ENCODE measurements around the gene KCNJ15. TPM values are rescaled to one million over a fixed set of nuclear protein-coding genes. Genes with fewer than 3 reads are reported as not detected.

KCNJ15 gene
- total RNA-seq, 1 experiment from 2014 or later = not detected

DNA sequence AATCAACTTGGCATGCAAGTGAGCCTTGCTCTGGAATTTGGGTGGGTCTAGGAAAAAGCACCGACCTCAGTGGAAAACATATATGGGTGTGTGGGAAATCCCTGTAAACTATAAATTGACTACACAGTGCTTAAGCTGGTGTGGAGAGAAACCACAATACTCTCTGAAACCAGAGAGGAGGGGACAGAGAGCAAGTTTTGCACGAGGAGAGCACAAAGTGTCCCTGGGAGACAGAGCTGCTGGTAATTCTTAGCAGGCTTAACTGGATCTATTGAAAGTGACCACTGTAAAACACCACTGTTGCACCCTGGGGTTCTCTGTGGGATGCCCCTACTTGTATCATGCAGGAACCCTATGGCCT, 12.8 kb downstream of the KCNJ15 start:
- CTCF ChIA-PET = no interaction called here
- TF ChIP-seq, protein P1, sequence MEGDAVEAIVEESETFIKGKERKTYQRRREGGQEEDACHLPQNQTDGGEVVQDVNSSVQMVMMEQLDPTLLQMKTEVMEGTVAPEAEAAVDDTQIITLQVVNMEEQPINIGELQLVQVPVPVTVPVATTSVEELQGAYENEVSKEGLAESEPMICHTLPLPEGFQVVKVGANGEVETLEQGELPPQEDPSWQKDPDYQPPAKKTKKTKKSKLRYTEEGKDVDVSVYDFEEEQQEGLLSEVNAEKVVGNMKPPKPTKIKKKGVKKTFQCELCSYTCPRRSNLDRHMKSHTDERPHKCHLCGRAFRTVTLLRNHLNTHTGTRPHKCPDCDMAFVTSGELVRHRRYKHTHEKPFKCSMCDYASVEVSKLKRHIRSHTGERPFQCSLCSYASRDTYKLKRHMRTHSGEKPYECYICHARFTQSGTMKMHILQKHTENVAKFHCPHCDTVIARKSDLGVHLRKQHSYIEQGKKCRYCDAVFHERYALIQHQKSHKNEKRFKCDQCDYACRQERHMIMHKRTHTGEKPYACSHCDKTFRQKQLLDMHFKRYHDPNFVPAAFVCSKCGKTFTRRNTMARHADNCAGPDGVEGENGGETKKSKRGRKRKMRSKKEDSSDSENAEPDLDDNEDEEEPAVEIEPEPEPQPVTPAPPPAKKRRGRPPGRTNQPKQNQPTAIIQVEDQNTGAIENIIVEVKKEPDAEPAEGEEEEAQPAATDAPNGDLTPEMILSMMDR (IDR thresholded peaks at IDR 0.05; ENCODE audit: insufficient read depth in 1 of 2, low read depth in 1 of 2, low read length in 1 of 2, severe bottlenecking in 1 of 2, unreplicated experiment in 1 of 2) = no peak
- no TSS peak for BruUV-seq (replicated peaks)
- Histone ChIP-seq H3K36me3 (ENCODE audit: control insufficient read depth, insufficient read depth, low read length) (no peaks in the 10 kb centered on the region), H3K4me3 (ENCODE audit: low read depth, low read length) (no peak overlapping the region), H3K27me3 (replicated peaks; ENCODE audit: control insufficient read depth, insufficient read depth, low read length) (no peaks in the 10 kb centered on the region), H3K4me1 (no peaks in the 10 kb centered on the region), H3K9me3 (no peaks in the 10 kb centered on the region)
- Mint-ChIP-seq H3K4me1 (ENCODE audit: low read depth, unreplicated experiment) (no peaks in the 10 kb centered on the region), H3K27ac (ENCODE audit: unreplicated experiment) (no peak overlapping the region), H3K9me3 (ENCODE audit: unreplicated experiment) (no peaks in the 10 kb centered on the region), H3K27me3 (ENCODE audit: insufficient read depth, unreplicated experiment) (peaks cover 20% of the 10 kb centered on the region), H3K4me3 (ENCODE audit: unreplicated experiment) (no peak overlapping the region), H3K36me3 (ENCODE audit: insufficient read depth, unreplicated experiment) (no peaks in the 10 kb centered on the region)
- POLR2A ChIA-PET = no interaction called here
- DNase-seq = no peak
- intact Hi-C loops (cut with micrococcal nuclease; ENCODE audit: unreplicated experiment) = no loop called here

DNA sequence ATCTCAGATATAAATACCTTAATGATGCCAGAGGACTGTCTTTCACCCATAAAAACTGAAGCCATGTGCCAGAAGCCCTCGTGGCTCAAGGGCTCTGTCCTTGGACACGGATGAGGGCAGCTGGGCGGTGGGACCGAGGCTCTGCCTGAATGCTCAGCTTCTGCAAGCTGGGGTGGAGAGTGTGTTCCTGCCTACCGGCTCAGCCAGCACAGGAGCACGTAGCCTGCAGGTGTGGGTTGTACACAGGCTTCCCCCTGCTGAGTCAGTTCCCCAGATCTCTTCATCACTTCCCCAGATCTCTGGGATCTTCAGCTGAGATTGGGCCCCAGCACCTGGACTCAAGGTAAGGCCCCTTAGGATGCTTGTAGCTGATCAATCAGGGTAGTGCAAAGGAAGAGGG, 15.4 kb downstream of the KCNJ15 start:
- no peak overlapping the region for H3K4me3 ChIP-seq (ENCODE audit: low read depth, low read length)
- intact Hi-C loops (cut with micrococcal nuclease; ENCODE audit: unreplicated experiment) = no loop called here
- H3K4me3 Mint-ChIP-seq (ENCODE audit: unreplicated experiment) = no peak overlapping the region
- H3K36me3 Mint-ChIP-seq (ENCODE audit: insufficient read depth, unreplicated experiment) = no peaks in the 10 kb centered on the region
- H3K27me3 Mint-ChIP-seq (ENCODE audit: insufficient read depth, unreplicated experiment) = peaks cover 6% of the 10 kb centered on the region
- POLR2A ChIA-PET = no interaction called here
- H3K27ac Mint-ChIP-seq (ENCODE audit: unreplicated experiment) = no peak overlapping the region
- DNase-seq = no peak
- TF ChIP-seq, protein P1 (IDR thresholded peaks at IDR 0.05; ENCODE audit: insufficient read depth in 1 of 2, low read depth in 1 of 2, low read length in 1 of 2, severe bottlenecking in 1 of 2, unreplicated experiment in 1 of 2) = no peak
- no peaks in the 10 kb centered on the region for H3K9me3 Mint-ChIP-seq (ENCODE audit: unreplicated experiment)
- CTCF ChIA-PET = no interaction called here
- H3K9me3 ChIP-seq = no peaks in the 10 kb centered on the region
- H3K36me3 ChIP-seq (ENCODE audit: control insufficient read depth, insufficient read depth, low read length) = no peaks in the 10 kb centered on the region
- no peaks in the 10 kb centered on the region for H3K4me1 ChIP-seq
- H3K4me1 Mint-ChIP-seq (ENCODE audit: low read depth, unreplicated experiment) = no peaks in the 10 kb centered on the region
- no TSS peak for BruUV-seq (replicated peaks)
- no peaks in the 10 kb centered on the region for H3K27me3 ChIP-seq (replicated peaks; ENCODE audit: control insufficient read depth, insufficient read depth, low read length)

DNA sequence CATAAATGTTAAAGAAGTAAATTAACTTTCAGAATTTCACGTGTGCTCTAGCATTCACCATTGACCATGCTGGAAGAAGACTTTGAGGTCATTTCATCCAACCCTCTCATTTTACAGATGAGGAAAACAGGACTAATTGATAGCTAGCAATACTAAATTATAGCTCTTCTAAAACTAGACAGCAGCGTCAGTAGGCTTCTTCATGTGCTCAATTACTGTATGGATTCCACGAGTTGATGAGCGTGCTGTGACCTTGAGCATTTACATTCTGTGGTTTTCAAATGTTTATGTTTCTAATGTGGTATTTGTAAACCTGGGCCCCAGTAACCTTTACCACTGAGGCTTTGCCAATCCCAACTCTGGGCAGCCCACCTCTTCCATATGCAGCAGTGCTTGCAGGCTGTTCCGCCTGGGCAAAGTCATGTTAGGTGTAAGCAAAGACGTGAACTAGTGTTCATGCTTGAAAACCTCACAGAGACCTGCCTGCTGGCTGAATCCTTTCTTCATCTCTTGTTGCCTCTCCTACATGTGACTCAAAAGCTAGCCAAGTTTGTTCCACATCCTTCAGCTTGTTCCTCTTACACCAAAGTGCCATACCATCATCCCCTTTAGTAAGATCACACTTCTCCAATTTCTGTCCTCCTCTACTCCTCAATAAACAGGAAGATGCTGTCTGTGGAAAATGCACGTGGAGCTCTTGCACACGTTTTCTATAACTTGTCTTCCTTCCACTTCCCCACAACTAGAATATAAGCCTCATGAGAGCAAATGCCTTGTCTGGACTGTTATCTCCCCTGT, 17.2 kb downstream of the KCNJ15 start:
- TF ChIP-seq, protein P1 (IDR thresholded peaks at IDR 0.05; ENCODE audit: insufficient read depth in 1 of 2, low read depth in 1 of 2, low read length in 1 of 2, severe bottlenecking in 1 of 2, unreplicated experiment in 1 of 2) = no peak
- CTCF ChIA-PET = no interaction called here
- no peak for DNase-seq
- no TSS peak for BruUV-seq (replicated peaks)
- Histone ChIP-seq H3K36me3 (ENCODE audit: control insufficient read depth, insufficient read depth, low read length) (no peaks in the 10 kb centered on the region), H3K27me3 (replicated peaks; ENCODE audit: control insufficient read depth, insufficient read depth, low read length) (no peaks in the 10 kb centered on the region), H3K9me3 (no peaks in the 10 kb centered on the region), H3K4me3 (ENCODE audit: low read depth, low read length) (no peak overlapping the region), H3K4me1 (no peaks in the 10 kb centered on the region)
- Mint-ChIP-seq H3K4me1 (ENCODE audit: low read depth, unreplicated experiment) (no peaks in the 10 kb centered on the region), H3K27me3 (ENCODE audit: insufficient read depth, unreplicated experiment) (peaks cover 4% of the 10 kb centered on the region), H3K36me3 (ENCODE audit: insufficient read depth, unreplicated experiment) (no peaks in the 10 kb centered on the region), H3K4me3 (ENCODE audit: unreplicated experiment) (no peak overlapping the region), H3K9me3 (ENCODE audit: unreplicated experiment) (no peaks in the 10 kb centered on the region), H3K27ac (ENCODE audit: unreplicated experiment) (no peak overlapping the region)
- intact Hi-C loops (cut with micrococcal nuclease; ENCODE audit: unreplicated experiment) = no loop called here
- POLR2A ChIA-PET = no interaction called here
